A549 (cell line): Measurements from ENCODE around the gene ALDH16A1.

Experiments used
- POLR2A ChIP-seq: IDR thresholded peaks from 2 replicates; pipeline ENCODE4 v1.6.1; 2012; ENCODE audit warnings: mild to moderate bottlenecking, low read length
- RAD21 ChIP-seq, 2 experiments: fragments of >200 bp in 1 of 2; sonication (Bioruptor Twin) in 1 of 2; formaldehyde crosslinking in 1 of 2; IDR thresholded peaks in 1 of 2; conservative IDR thresholded peaks in 1 of 2; 2 replicates in 1 of 2; 3 replicates in 1 of 2; pipeline ENCODE4 v1.6.1; 2012 to 2018; ENCODE audit warnings: inconsistent platforms in 1 of 2
- TF ChIP-seq, protein P1 (sequence below): fragments of >200 bp; sonication (Bioruptor Twin); formaldehyde crosslinking; IDR thresholded peaks from 3 replicates; pipeline ENCODE4 v1.5.1; 2016

GRCh38 chr19:49465371-49465770, 12.3 kb downstream of the ALDH16A1 start:
- TF ChIP-seq, protein P1, sequence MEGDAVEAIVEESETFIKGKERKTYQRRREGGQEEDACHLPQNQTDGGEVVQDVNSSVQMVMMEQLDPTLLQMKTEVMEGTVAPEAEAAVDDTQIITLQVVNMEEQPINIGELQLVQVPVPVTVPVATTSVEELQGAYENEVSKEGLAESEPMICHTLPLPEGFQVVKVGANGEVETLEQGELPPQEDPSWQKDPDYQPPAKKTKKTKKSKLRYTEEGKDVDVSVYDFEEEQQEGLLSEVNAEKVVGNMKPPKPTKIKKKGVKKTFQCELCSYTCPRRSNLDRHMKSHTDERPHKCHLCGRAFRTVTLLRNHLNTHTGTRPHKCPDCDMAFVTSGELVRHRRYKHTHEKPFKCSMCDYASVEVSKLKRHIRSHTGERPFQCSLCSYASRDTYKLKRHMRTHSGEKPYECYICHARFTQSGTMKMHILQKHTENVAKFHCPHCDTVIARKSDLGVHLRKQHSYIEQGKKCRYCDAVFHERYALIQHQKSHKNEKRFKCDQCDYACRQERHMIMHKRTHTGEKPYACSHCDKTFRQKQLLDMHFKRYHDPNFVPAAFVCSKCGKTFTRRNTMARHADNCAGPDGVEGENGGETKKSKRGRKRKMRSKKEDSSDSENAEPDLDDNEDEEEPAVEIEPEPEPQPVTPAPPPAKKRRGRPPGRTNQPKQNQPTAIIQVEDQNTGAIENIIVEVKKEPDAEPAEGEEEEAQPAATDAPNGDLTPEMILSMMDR = no peak
- TF ChIP-seq RAD21 (conservative IDR thresholded peaks at IDR 0.05 in 1 of 2, IDR thresholded peaks at IDR 0.05 in 1 of 2) = no peak
- no peak for TF ChIP-seq POLR2A
